Anterior cingulate cortex (tissue), 58 donors: ENCODE data around the gene RFPL4A.
"Not testable (repeated sequence)": the region's sequence is repeated elsewhere in the genome, so short reads cannot be mapped to it uniquely, and the experiment has no call there.

Experiments
- DNase-seq, 58 donors: peaks; one replicate each; lab custom pipeline; 2025; lab: John Stamatoyannopoulos, UW

RFPL4A gene

GRCh38 chr19:55758797-55759196, at the start of gene RFPL4A:
TSS of gene RFPL4A (plus strand) at chr19:55759097. CDS start at chr19:55761801, 2,704 bp downstream.
- not testable (repeated sequence) for DNase-seq

- DNase-seq = no peak
These were observed 47.2 kb upstream of the RFPL4A start for GRCh38 chr19:55711719-55712118.

- no peak for DNase-seq
These were observed 45.9 kb upstream of the RFPL4A start for GRCh38 chr19:55712804-55713631.

GRCh38 chr19:55716531-55716930, 42.4 kb upstream of the RFPL4A start:
- no peak for DNase-seq

GRCh38 chr19:55717251-55717650, 41.6 kb upstream of the RFPL4A start:
- no peak for DNase-seq

- not testable (repeated sequence) for DNase-seq
These were observed 40.8 kb upstream of the RFPL4A start for GRCh38 chr19:55717879-55718711.

- DNase-seq = no peak
These were observed 38.6 kb upstream of the RFPL4A start for GRCh38 chr19:55720214-55720746.

- no peak for DNase-seq
These were observed 38.1 kb upstream of the RFPL4A start for GRCh38 chr19:55720801-55721200.

GRCh38 chr19:55723491-55723890, 35.4 kb upstream of the RFPL4A start:
- no peak for DNase-seq

GRCh38 chr19:55730378-55730777, 28.5 kb upstream of the RFPL4A start:
- DNase-seq = not testable (repeated sequence)

- no peak for DNase-seq
These were observed 20.6 kb upstream of the RFPL4A start, which contains the start of gene NLRP9 for GRCh38 chr19:55738302-55738701. TSS of gene NLRP9 (minus strand) at chr19:55738402. CDS start at chr19:55738374, 28 bp downstream.

- no peak for DNase-seq
These were observed 8.2 kb upstream of the RFPL4A start for GRCh38 chr19:55750715-55751114.

- DNase-seq = no peak
These were observed 5.5 kb upstream of the RFPL4A start for GRCh38 chr19:55753401-55753800.

- DNase-seq = not testable (repeated sequence)
These were observed 2.1 kb upstream of the RFPL4A start for GRCh38 chr19:55756808-55757207.

GRCh38 chr19:55766466-55766865, 7.6 kb downstream of the RFPL4A start:
- DNase-seq = peak in 4 of 58 donors; percentile 1 to 23 (median 12)

- not testable (repeated sequence) for DNase-seq
These were observed 9.9 kb downstream of the RFPL4A start, which contains the start of gene RFPL4AL1 for GRCh38 chr19:55768818-55769217. TSS of gene RFPL4AL1 (plus strand) at chr19:55769118. CDS start at chr19:55771805, 2,687 bp downstream.

GRCh38 chr19:55769632-55770031, 10.7 kb downstream of the RFPL4A start:
- DNase-seq = not testable (repeated sequence)

- no peak for DNase-seq
These were observed 18.6 kb downstream of the RFPL4A start for GRCh38 chr19:55777528-55777927.

GRCh38 chr19:55778331-55778730, 19.4 kb downstream of the RFPL4A start:
- no peak for DNase-seq

- no peak for DNase-seq
These were observed 22.2 kb downstream of the RFPL4A start for GRCh38 chr19:55781112-55781511.

- no peak for DNase-seq
These were observed 36.1 kb downstream of the RFPL4A start for GRCh38 chr19:55795021-55795420.
